GM12875 (cell line): ENCODE measurements around the gene NUMBL.

ENCODE experiments used
- H3K4me3 ChIP-seq: one replicate; pipeline ENCODE4 v1.5.1; 2011; ENCODE audit warnings: low read depth, low read length, control low read depth
- TF ChIP-seq, protein P1 (sequence below): IDR thresholded peaks from 2 replicates; pipeline ENCODE4 v1.5.1; 2011; ENCODE audit warnings: low read depth, mild to moderate bottlenecking, control low read depth, inconsistent platforms, low read length, moderate library complexity, borderline replicate concordance; ENCODE audit not compliant: insufficient read depth

NUMBL gene

DNA sequence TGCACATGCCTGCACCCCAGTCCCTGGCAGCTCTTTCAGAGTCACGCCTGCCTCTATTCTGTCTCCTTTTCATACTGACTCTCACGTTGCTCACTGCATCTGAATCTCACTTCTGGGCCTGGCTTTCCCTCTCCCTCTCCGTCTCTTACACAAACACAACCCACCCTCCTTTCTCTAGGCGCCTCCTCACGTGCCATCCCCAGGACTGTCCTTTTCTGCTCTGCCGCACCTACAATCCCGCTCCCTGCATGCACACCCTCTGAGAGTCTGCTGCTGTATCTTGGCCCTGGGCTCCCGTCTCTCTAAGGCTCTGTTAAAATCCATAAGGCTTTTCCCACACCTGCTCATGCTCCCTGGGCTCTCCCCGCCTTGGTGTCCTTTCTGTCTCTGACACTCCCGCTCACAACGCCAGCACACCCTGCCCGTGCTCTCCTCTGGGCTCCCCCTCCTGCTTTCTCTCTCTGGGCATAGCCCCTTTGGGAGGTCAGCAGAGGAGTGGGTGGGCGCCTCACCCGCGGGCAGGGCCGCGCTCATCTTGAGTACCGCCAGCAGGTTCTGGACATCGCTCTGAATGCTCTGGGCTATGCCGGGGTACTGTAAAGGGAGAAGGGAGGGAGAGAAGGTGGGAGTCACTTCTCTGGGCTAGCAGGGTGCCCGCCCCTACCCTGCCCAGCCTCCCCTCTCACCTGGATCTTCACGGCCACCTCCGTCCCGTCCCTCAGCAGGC is 12.7 kb upstream of the NUMBL start:
- TF ChIP-seq, protein P1, sequence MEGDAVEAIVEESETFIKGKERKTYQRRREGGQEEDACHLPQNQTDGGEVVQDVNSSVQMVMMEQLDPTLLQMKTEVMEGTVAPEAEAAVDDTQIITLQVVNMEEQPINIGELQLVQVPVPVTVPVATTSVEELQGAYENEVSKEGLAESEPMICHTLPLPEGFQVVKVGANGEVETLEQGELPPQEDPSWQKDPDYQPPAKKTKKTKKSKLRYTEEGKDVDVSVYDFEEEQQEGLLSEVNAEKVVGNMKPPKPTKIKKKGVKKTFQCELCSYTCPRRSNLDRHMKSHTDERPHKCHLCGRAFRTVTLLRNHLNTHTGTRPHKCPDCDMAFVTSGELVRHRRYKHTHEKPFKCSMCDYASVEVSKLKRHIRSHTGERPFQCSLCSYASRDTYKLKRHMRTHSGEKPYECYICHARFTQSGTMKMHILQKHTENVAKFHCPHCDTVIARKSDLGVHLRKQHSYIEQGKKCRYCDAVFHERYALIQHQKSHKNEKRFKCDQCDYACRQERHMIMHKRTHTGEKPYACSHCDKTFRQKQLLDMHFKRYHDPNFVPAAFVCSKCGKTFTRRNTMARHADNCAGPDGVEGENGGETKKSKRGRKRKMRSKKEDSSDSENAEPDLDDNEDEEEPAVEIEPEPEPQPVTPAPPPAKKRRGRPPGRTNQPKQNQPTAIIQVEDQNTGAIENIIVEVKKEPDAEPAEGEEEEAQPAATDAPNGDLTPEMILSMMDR = no peak
- no peak overlapping the region for H3K4me3 ChIP-seq

DNA sequence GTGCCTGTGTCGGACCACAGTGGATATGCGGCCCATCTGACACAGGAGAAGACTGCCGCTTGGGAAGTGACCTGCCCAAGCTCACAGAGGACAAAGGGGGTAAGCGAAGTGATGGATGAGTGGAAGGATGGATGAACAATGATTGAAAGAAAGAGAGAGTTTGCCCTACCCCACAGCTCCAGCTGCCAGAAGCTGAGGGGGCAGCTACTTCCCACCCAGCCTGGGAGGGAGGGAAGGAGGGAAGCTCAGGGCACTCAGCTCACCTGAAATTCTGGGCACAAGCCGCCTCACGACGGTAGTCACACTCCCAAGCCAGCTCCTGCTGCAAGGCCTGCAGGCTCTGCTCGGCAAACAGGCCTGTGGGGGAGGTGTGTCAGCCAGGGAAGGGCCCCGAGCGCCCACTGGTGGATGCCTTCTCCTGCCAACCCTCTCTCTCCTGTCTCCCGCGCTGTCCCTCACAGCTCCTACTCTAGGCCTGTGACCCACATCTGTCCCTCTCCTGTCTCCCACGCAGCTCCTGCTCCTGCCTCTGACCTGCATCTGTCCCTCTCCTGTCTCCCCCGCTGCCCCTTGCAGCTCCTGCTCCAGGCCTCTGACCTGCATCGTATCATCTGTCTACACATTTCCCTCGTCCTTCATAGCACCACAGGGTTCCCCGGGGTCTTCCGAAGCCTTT is 12.0 kb upstream of the NUMBL start:
- TF ChIP-seq, protein P1 = no peak
- H3K4me3 ChIP-seq = no peak overlapping the region

DNA sequence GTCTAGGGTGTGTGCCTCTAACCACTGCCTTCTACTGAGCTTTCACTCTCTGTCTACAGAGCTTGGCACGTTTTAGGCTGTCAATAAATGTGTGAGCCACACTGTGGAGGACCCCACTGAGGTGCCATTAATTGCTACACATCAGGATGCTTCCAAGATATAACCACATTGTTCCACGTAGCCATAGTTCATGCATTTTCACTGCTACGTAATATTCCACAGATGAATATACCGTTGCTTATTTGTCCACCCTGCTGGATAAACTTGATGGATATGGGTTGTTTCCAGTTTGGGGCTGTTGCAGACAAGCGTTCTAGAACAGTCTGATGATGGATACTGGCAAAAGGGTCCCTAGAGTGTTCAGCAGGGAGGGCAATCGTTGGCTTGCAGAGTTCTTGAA is 11.3 kb upstream of the NUMBL start:
- TF ChIP-seq, protein P1 = no peak
- H3K4me3 ChIP-seq = no peak overlapping the region

DNA sequence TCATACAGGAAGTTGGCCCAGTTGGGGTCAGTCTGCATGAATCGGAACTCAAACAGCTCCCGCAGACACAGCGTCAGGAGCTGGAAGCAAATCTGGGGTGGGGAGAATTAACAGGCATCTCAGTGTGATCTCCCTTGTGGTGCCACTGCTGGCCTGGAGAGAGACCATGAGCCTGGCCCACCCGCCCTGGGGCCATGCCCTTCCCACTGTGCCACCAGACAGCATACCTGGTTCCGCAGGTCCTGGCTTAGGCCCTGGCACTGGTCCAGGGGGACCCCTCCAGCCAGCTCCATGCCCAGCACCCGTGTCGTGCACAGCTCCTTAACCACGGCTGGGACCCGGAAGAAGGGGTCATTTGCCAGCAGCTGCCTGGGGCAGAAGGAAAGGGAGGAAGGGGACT is 9.6 kb upstream of the NUMBL start:
- no peak overlapping the region for H3K4me3 ChIP-seq
- TF ChIP-seq, protein P1 = no peak

DNA sequence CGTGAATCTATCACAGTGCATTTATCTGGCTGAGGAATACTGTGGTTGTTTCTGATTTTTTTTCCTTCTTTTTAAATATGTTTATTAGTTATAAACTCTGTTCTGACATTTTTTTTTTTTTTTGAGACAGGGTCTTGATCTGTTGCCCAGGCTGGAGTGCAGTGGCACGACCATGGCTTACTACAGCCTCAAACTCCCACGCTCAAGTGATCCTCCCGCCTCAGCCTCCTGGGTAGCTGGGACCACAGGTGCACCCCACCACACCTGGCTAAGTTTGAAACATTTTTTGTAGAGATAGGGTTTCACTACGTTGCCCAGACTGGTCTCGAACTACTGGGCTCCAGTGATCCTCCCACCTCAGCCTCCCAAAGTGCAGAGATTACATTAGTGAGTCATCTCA is 6.6 kb upstream of the NUMBL start:
- no peak overlapping the region for H3K4me3 ChIP-seq
- TF ChIP-seq, protein P1 = no peak

DNA sequence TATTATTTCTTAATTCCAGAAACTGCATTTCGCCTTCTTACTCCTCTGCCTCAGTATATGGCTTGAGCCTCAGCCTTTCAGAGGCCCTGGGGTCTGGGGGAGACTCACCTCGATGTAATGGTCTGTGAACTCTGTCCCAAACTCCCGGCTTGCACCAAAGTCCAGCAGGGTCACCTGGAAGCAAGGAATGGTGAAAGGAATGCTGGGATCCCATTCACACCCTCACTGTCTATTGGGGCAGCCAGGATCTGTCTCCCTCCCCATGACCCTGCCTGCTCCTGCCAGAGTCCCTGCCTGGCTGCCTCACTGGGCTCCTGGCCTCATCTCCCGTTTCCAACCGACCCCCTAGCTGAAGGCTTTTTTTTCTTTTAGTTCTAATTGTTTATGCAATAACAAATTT is 5.4 kb upstream of the NUMBL start:
- TF ChIP-seq, protein P1 = no peak
- no peak overlapping the region for H3K4me3 ChIP-seq

DNA sequence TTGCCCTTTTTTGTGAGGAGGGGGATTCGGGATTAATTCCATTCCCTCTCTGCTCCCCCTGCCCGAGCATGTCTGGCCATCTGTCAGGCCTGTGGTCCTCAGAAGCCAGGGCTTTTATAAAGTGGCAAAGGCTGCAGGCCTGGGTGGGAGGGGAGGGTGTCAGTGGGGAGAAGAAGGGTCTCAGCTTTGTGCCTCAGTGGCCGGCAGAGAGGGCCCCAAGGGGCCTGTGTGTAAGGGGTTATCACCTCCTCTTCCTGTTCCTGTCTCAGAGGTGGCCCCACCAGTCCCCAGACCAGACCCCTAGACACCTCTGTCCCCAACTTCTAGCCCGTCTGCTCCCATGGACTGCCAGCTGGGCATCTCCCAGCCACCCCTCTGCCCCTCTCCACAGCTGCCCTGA is 3.4 kb upstream of the NUMBL start:
- TF ChIP-seq, protein P1 = no peak
- no peak overlapping the region for H3K4me3 ChIP-seq
